H1 (cell line): ENCODE measurements around the gene RASD1. TPM values are rescaled to one million over a fixed set of nuclear protein-coding genes. Genes with fewer than 3 reads are reported as not detected.

Experiments used
- CTCF ChIA-PET: fragments of 300-600 bp; sonication (Branson Sonifier 250); formaldehyde crosslinking; loops from one replicate; lab custom pipeline; 2021; ENCODE audit not compliant: partially characterized antibody; lab: Charles Lee
- POLR2A ChIA-PET: fragments of 300-600 bp; sonication (Branson Sonifier 250); formaldehyde crosslinking; loops from one replicate; lab custom pipeline; 2021; ENCODE audit warnings: inconsistent platforms; ENCODE audit not compliant: partially characterized antibody; lab: Charles Lee
- DNase-seq, 2 experiments: peaks; one replicate each; pipeline versions ENCODE4 v3.0.0 to v3.0.0-alpha.2; 2010 to 2022; ENCODE audit warnings: low spot score in 2 of 2, low read depth in 1 of 2, mixed read lengths in 1 of 2
- FAIRE-seq: peaks from 2 replicates; lab custom pipeline; 2011; peaks lifted over from hg19 to GRCh38; lab: Jason Lieb, UNC
- H2AFZ ChIP-seq: 2 replicates; pipeline ENCODE4 v1.8.1; 2012; ENCODE audit warnings: low read length, inconsistent platforms
- H2AK5ac ChIP-seq: 2 replicates; pipeline ENCODE4 v1.6.1; 2013; ENCODE audit warnings: low read depth, low read length
- H2BK120ac ChIP-seq: replicated peaks from 2 replicates; pipeline ENCODE3; 2013; ENCODE audit warnings: low read depth, low read length, inconsistent platforms
- H2BK12ac ChIP-seq: 2 replicates; pipeline ENCODE4 v1.6.1; 2013; ENCODE audit warnings: low read depth, low read length
- H2BK15ac ChIP-seq: 2 replicates; pipeline ENCODE4 v1.6.1; 2013; ENCODE audit warnings: low read length
- H2BK20ac ChIP-seq: 2 replicates; pipeline ENCODE4 v1.6.1; 2013; ENCODE audit warnings: low read length
- H2BK5ac ChIP-seq: 2 replicates; pipeline ENCODE4 v1.6.1; 2013; ENCODE audit warnings: low read depth, low read length
- H3K14ac ChIP-seq: 2 replicates; pipeline ENCODE4 v1.6.1; 2013; ENCODE audit warnings: inconsistent platforms; ENCODE audit not compliant: insufficient read length
- H3K18ac ChIP-seq: 2 replicates; pipeline ENCODE4 v1.6.1; 2013; ENCODE audit warnings: low read length; ENCODE audit errors: extremely low read depth
- H3K23ac ChIP-seq: 2 replicates; pipeline ENCODE4 v1.6.1; 2013; ENCODE audit warnings: inconsistent platforms; ENCODE audit not compliant: insufficient read length
- H3K23me2 ChIP-seq: 2 replicates; pipeline ENCODE4 v1.6.1; 2013; ENCODE audit warnings: low read depth, low read length
- H3K27ac ChIP-seq: 2 replicates; pipeline ENCODE4 v1.6.1; 2011; ENCODE audit warnings: low read depth, low read length, inconsistent platforms
- H3K27me3 ChIP-seq, 4 experiments: replicated peaks in 1 of 4; 1 replicate in 1 of 4; 2 replicates in 3 of 4; pipeline versions ENCODE4 v1.6.1 to v1.8.1; 2011 to 2013; ENCODE audit warnings: low read length in 3 of 4, mild to moderate bottlenecking in 3 of 4, inconsistent platforms in 2 of 4, mixed read lengths in 2 of 4, moderate library complexity in 1 of 4; ENCODE audit not compliant: control insufficient read depth in 3 of 4, insufficient read depth in 3 of 4; ENCODE audit errors: extremely low read depth in 1 of 4
- H3K36me3 ChIP-seq, 4 experiments: 2 replicates each; pipeline versions ENCODE4 v1.6.1 to v1.8.1; 2011 to 2013; ENCODE audit warnings: mild to moderate bottlenecking in 4 of 4, low read length in 3 of 4, moderate library complexity in 2 of 4, control low read depth in 1 of 4, inconsistent platforms in 1 of 4; ENCODE audit not compliant: insufficient read depth in 4 of 4, control insufficient read depth in 2 of 4
- H3K4ac ChIP-seq: replicated peaks from 2 replicates; pipeline ENCODE3; 2013; ENCODE audit warnings: low read length, low read depth, mixed read lengths, inconsistent platforms; ENCODE audit not compliant: insufficient read length
- H3K4me1 ChIP-seq, 4 experiments: replicated peaks in 1 of 4; 1 replicate in 1 of 4; 2 replicates in 3 of 4; pipeline versions ENCODE4 v1.6.1 to v1.8.1; 2011 to 2013; ENCODE audit warnings: low read length in 3 of 4, inconsistent platforms in 2 of 4, mixed read lengths in 1 of 4; ENCODE audit not compliant: insufficient read depth in 4 of 4, control insufficient read depth in 3 of 4
- H3K4me2 ChIP-seq, 2 experiments: 2 replicates each; pipeline versions ENCODE4 v1.6.1 to v1.8.1; 2011 to 2013; ENCODE audit warnings: low read depth in 2 of 2, low read length in 2 of 2, control low read depth in 1 of 2, inconsistent platforms in 1 of 2, mild to moderate bottlenecking in 1 of 2; ENCODE audit not compliant: insufficient read depth in 1 of 2
- H3K4me3 ChIP-seq, 4 experiments: fragments of 200-600, 300-600 bp in 1 of 4; sonication (generic), shearing (Covaris generic), sonication (Bioruptor Twin) in 1 of 4; 2 replicates each; pipeline versions ENCODE4 v1.5.1 to v1.8.1; 2011 to 2016; ENCODE audit warnings: low read length in 4 of 4, low read depth in 3 of 4, control low read depth in 2 of 4, inconsistent platforms in 2 of 4, mild to moderate bottlenecking in 2 of 4, mixed read lengths in 1 of 4, moderate library complexity in 1 of 4; ENCODE audit not compliant: insufficient read depth in 2 of 4; ENCODE audit errors: extremely low read depth in 1 of 4
- H3K56ac ChIP-seq: replicated peaks from 2 replicates; pipeline ENCODE3; 2013; ENCODE audit warnings: low read depth, mild to moderate bottlenecking, mixed read lengths, low read length, inconsistent platforms; ENCODE audit not compliant: insufficient read length
- H3K79me1 ChIP-seq: 2 replicates; pipeline ENCODE4 v1.6.1; 2013; ENCODE audit warnings: low read depth, low read length, control low read depth
- H3K79me2 ChIP-seq, 2 experiments: 2 replicates each; pipeline versions ENCODE4 v1.6.1 to v1.8.1; 2012 to 2013; ENCODE audit warnings: low read length in 2 of 2, mild to moderate bottlenecking in 2 of 2, inconsistent platforms in 1 of 2; ENCODE audit not compliant: insufficient read depth in 2 of 2, control insufficient read depth in 1 of 2
- H3K9ac ChIP-seq, 4 experiments: replicated peaks in 1 of 4; 1 replicate in 1 of 4; 2 replicates in 3 of 4; pipeline versions ENCODE4 v1.6.1 to v1.8.1; 2011 to 2013; ENCODE audit warnings: low read depth in 3 of 4, low read length in 3 of 4, control low read depth in 2 of 4, mild to moderate bottlenecking in 2 of 4, moderate library complexity in 2 of 4, inconsistent platforms in 1 of 4; ENCODE audit errors: extremely low read depth in 1 of 4
- H3K9me3 ChIP-seq, 2 experiments: 2 replicates each; pipeline versions ENCODE4 v1.6.1 to v1.8.1; 2012 to 2013; ENCODE audit warnings: mild to moderate bottlenecking in 2 of 2, moderate library complexity in 2 of 2, control low read depth in 1 of 2, inconsistent platforms in 1 of 2, low read depth in 1 of 2, low read length in 1 of 2, mixed read lengths in 1 of 2; ENCODE audit not compliant: insufficient read depth in 2 of 2
- H4K20me1 ChIP-seq, 2 experiments: replicated peaks in 1 of 2; 2 replicates each; pipeline versions ENCODE3 to v1.8.1; 2011 to 2013; ENCODE audit warnings: inconsistent platforms in 2 of 2, low read length in 2 of 2, mild to moderate bottlenecking in 1 of 2; ENCODE audit not compliant: insufficient read depth in 2 of 2, control insufficient read depth in 1 of 2
- H4K5ac ChIP-seq: 2 replicates; pipeline ENCODE4 v1.6.1; 2013; ENCODE audit warnings: low read length, low read depth, mixed read lengths, inconsistent platforms; ENCODE audit not compliant: insufficient read length
- H4K8ac ChIP-seq: 2 replicates; pipeline ENCODE4 v1.8.0; 2013; ENCODE audit warnings: mild to moderate bottlenecking, moderate library complexity, low read length, inconsistent platforms; ENCODE audit not compliant: insufficient read depth; ENCODE audit errors: extremely low read depth
- H4K91ac ChIP-seq: replicated peaks from 2 replicates; pipeline ENCODE3; 2013; ENCODE audit warnings: low read length, mixed read lengths, inconsistent platforms; ENCODE audit not compliant: insufficient read length
- JUN ChIP-seq: IDR thresholded peaks from 2 replicates; pipeline ENCODE4 v1.6.1; 2011; ENCODE audit warnings: low read depth, mild to moderate bottlenecking, improper control_type of control experiment, low read length
- KDM1A ChIP-seq: fragments of 200-600, 300-600 bp; sonication (generic); IDR thresholded peaks from 2 replicates; pipeline ENCODE4 v1.7.1; 2016; ENCODE audit warnings: mild to moderate bottlenecking, low read length, borderline replicate concordance
- PHF8 ChIP-seq: fragments of 200-600 bp; sonication (generic); conservative IDR thresholded peaks from 2 replicates; pipeline ENCODE4 v1.7.1; 2012; ENCODE audit warnings: low read depth, mild to moderate bottlenecking, inconsistent platforms, low read length, moderate library complexity
- POU5F1 ChIP-seq: IDR thresholded peaks from 2 replicates; pipeline ENCODE4 v1.6.1; 2011; ENCODE audit warnings: low read depth, mild to moderate bottlenecking, low read length, moderate library complexity
- TAF7 ChIP-seq: optimal IDR thresholded peaks from 2 replicates; pipeline ENCODE3; 2011; ENCODE audit warnings: low read depth, mild to moderate bottlenecking, inconsistent platforms, low read length, moderate library complexity, borderline replicate concordance
- WGBS, 2 experiments: shearing (Covaris generic) in 1 of 2; methylation state at CpG; one replicate each; pipeline versions ENCODE4 v1.1.6 to v1.1.7; 2013 to 2015; ENCODE audit warnings: low lambda C conversion rate in 2 of 2, mixed read lengths in 2 of 2, inconsistent platforms in 1 of 2, low coverage in 1 of 2, missing lambda C conversion rate in 1 of 2; ENCODE audit not compliant: insufficient replicate concordance in 2 of 2, insufficient coverage in 1 of 2, insufficient read length in 1 of 2; ENCODE audit errors: extremely low coverage in 1 of 2, missing lambda C conversion rate in 1 of 2; 5-methylcytosine and 5-hydroxymethylcytosine counted together
- polyA plus RNA-seq, 7 experiments: library from polyadenylated mRNA; depleted of rRNA in 3 of 7; stranded (reverse) in 5 of 7; unstranded in 2 of 7; fragments of >200 nt in 5 of 7; fragments of 200-250 nt in 2 of 7; gene quantifications; 1 replicate in 5 of 7; 2 replicates in 1 of 7; 4 replicates in 1 of 7; pipeline versions ENCODE4 v1.2.1 to v1.2.3, GENCODE V29; 2011 to 2013; ENCODE audit warnings: missing spikeins in 2 of 7, mixed read lengths in 2 of 7
- total RNA-seq: library from RNA; stranded (reverse); fragmentation: NEBNext Ultra II Directional; extraction: Animal tissue kit (Norgen Biotek cat#: 25700); gene quantifications from 2 replicates; pipeline ENCODE4 v1.2.1, GENCODE V29; 2021
- TF ChIP-seq, protein P1 (sequence below): IDR thresholded peaks from 2 replicates; pipeline ENCODE4 v1.6.1; 2012; ENCODE audit warnings: inconsistent platforms

RASD1 gene
- total and polyA plus RNA-seq, 2 of the 8 experiments (the other 6 are each of a cell fraction or from before 2014, with no cell fraction given), result 2.3 to 2.6 TPM

DNA sequence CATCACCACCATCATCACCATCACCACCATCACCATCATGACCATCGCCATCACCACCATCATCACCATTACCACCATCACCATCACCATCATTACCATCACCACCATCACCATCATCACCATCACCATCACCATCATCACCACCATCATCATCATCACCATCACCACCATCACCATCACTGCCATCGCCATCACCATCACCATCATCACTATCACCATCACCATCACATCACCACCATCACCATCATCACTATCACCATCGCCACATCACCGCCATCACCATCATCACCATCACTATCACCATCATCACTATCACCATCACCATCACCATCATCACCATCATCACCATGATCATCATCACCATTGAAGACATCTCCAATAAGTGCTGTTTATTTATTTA is 36.2 kb downstream of the RASD1 start:
- FAIRE-seq (no peak), DNase-seq (no peak)
- H3K4ac ChIP-seq, result no peak overlapping the region
- no peak overlapping the region for H2BK12ac ChIP-seq
- no peak overlapping the region for H4K5ac ChIP-seq
- no peak overlapping the region; the same call in 1 of the 2 replicates for H2AK5ac ChIP-seq
- no peak overlapping the region for H3K4me2 ChIP-seq
- no peak for TF ChIP-seq TAF7
- no peak for TF ChIP-seq KDM1A
- TF ChIP-seq POU5F1, result no peak
- no peak for TF ChIP-seq JUN
- TF ChIP-seq, protein P1, sequence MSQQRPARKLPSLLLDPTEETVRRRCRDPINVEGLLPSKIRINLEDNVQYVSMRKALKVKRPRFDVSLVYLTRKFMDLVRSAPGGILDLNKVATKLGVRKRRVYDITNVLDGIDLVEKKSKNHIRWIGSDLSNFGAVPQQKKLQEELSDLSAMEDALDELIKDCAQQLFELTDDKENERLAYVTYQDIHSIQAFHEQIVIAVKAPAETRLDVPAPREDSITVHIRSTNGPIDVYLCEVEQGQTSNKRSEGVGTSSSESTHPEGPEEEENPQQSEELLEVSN, result no peak
- TF ChIP-seq PHF8, result no peak
- peaks cover 0 to 7% of the 10 kb centered on the region in 2 experiments; a peak in 2 of 4 replicates for H3K9me3 ChIP-seq
- H3K14ac ChIP-seq, result no peak overlapping the region
- H3K23me2 ChIP-seq, result peaks cover 5% of the 10 kb centered on the region; the same call in 1 of the 2 replicates
- H3K23ac ChIP-seq, result no peak overlapping the region
- H3K27ac ChIP-seq, result no peak overlapping the region
- H3K4me3 ChIP-seq, result no peak overlapping the region
- no peak overlapping the region for H4K8ac ChIP-seq
- no peak overlapping the region for H2BK15ac ChIP-seq
- H2BK5ac ChIP-seq, result no peak overlapping the region
- H4K20me1 ChIP-seq, result peaks cover 0 to 4% of the 10 kb centered on the region in 2 experiments
- CTCF ChIA-PET, result no interaction called here
- H2BK20ac ChIP-seq, result no peak overlapping the region
- H3K36me3 ChIP-seq, result no peaks in the 10 kb centered on the region
- peak overlapping the region; percentile 93 for H3K56ac ChIP-seq
- no peaks in the 10 kb centered on the region for H3K79me1 ChIP-seq
- no peak overlapping the region for H3K9ac ChIP-seq
- WGBS, 2 experiments, result 77% methylated on average over 4 of the region's 4 CpGs; no CpG with 5 or more reads in 1 of the 2 experiments
- POLR2A ChIA-PET, result no interaction called here
- no peaks in the 10 kb centered on the region; a peak in 2 of 7 replicates for H3K27me3 ChIP-seq
- H2BK120ac ChIP-seq, result no peak overlapping the region
- no peak overlapping the region for H2AFZ ChIP-seq
- H3K79me2 ChIP-seq, result no peaks in the 10 kb centered on the region
- H3K4me1 ChIP-seq, result no peaks in the 10 kb centered on the region
- no peak overlapping the region for H4K91ac ChIP-seq
- H3K18ac ChIP-seq, result no peak overlapping the region
